Right lobe of liver (tissue), 4 donors: ENCODE measurements around the gene GALNT5.

Experiments
- POLR2A ChIP-seq: fragments of 450-650 bp; IDR thresholded peaks from one replicate; pipeline ENCODE4 v1.6.1; 2017; ENCODE audit warnings: antibody characterized with exemption, mild to moderate bottlenecking
- TF ChIP-seq, protein P1 (sequence below), 4 donors: fragments of 200-600 bp in 3 of 4; fragments of 450-650 bp in 1 of 4; IDR thresholded peaks; one replicate each; pipeline versions ENCODE4 v1.5.1 to v1.8.0; 2016 to 2022; ENCODE audit warnings: antibody characterized with exemption in 4 of 4, mild to moderate bottlenecking in 2 of 4
- donor health status: DM: no; HTN: no; CAD: no.
- donor health status: DM: no; HTN: no; CAD: no.
- donor health status: DM: no; HTN: yes; CAD: no.

GRCh38 chr2:157287160-157287559 lies 29.7 kb downstream of the GALNT5 start:
- TF ChIP-seq, protein P1, sequence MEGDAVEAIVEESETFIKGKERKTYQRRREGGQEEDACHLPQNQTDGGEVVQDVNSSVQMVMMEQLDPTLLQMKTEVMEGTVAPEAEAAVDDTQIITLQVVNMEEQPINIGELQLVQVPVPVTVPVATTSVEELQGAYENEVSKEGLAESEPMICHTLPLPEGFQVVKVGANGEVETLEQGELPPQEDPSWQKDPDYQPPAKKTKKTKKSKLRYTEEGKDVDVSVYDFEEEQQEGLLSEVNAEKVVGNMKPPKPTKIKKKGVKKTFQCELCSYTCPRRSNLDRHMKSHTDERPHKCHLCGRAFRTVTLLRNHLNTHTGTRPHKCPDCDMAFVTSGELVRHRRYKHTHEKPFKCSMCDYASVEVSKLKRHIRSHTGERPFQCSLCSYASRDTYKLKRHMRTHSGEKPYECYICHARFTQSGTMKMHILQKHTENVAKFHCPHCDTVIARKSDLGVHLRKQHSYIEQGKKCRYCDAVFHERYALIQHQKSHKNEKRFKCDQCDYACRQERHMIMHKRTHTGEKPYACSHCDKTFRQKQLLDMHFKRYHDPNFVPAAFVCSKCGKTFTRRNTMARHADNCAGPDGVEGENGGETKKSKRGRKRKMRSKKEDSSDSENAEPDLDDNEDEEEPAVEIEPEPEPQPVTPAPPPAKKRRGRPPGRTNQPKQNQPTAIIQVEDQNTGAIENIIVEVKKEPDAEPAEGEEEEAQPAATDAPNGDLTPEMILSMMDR (IDR thresholded peaks at IDR 0.05): no peak
- TF ChIP-seq POLR2A: no peak
